ENCODE measurements around the gene APIP. TPM values are rescaled to one million over a fixed set of nuclear protein-coding genes. Genes with fewer than 3 reads are reported as not detected.

APIP gene
- total RNA-seq, 1 donor from 2014 or later: 23.5 TPM

GRCh38 chr11:34959770-34960169 is 43.6 kb upstream of the APIP start:
- Mint-ChIP-seq H3K4me3 (ENCODE audit: low read depth) (no peak overlapping the region), H3K36me3 (ENCODE audit: insufficient read depth) (peaks cover 12% of the 10 kb centered on the region), H3K4me1 (ENCODE audit: low read depth) (peaks cover under 1% of the 10 kb centered on the region), H3K27me3 (no peaks in the 10 kb centered on the region), H3K27ac (no peak overlapping the region), H3K9me3 (ENCODE audit: low read depth) (no peaks in the 10 kb centered on the region)
- no peak for TF ChIP-seq CTCF (IDR thresholded peaks at IDR 0.05; ENCODE audit: unreplicated experiment)
- DNase-seq (ENCODE audit: low spot score, unreplicated experiment): no peak

GRCh38 chr11:34957606-34958005 is 41.4 kb upstream of the APIP start:
- H3K27ac Mint-ChIP-seq: no peak overlapping the region
- peaks cover 3% of the 10 kb centered on the region for H3K9me3 Mint-ChIP-seq (ENCODE audit: low read depth)
- TF ChIP-seq CTCF (IDR thresholded peaks at IDR 0.05; ENCODE audit: unreplicated experiment): no peak
- no peaks in the 10 kb centered on the region for H3K27me3 Mint-ChIP-seq
- H3K4me1 Mint-ChIP-seq (ENCODE audit: low read depth): peaks cover 7% of the 10 kb centered on the region
- H3K4me3 Mint-ChIP-seq (ENCODE audit: low read depth): no peak overlapping the region
- H3K36me3 Mint-ChIP-seq (ENCODE audit: insufficient read depth): peaks cover 16% of the 10 kb centered on the region
- no peak for DNase-seq (ENCODE audit: low spot score, unreplicated experiment)

- no peak for DNase-seq (ENCODE audit: low spot score, unreplicated experiment)
- Mint-ChIP-seq H3K27ac (no peak overlapping the region), H3K27me3 (no peaks in the 10 kb centered on the region), H3K9me3 (ENCODE audit: low read depth) (peaks cover 3% of the 10 kb centered on the region), H3K36me3 (ENCODE audit: insufficient read depth) (peaks cover 14% of the 10 kb centered on the region), H3K4me1 (ENCODE audit: low read depth) (peaks cover 7% of the 10 kb centered on the region), H3K4me3 (ENCODE audit: low read depth) (no peak overlapping the region)
- no peak for TF ChIP-seq CTCF (IDR thresholded peaks at IDR 0.05; ENCODE audit: unreplicated experiment)
Measured at GRCh38 chr11:34957206-34957605, 41.0 kb upstream of the APIP start.

GRCh38 chr11:34953955-34954354 is 37.8 kb upstream of the APIP start:
- peaks cover 18% of the 10 kb centered on the region for H3K36me3 Mint-ChIP-seq (ENCODE audit: insufficient read depth)

GRCh38 chr11:34948696-34949095 is 32.5 kb upstream of the APIP start:
- no peak overlapping the region for H3K27ac Mint-ChIP-seq
- H3K9me3 Mint-ChIP-seq (ENCODE audit: low read depth): peaks cover 6% of the 10 kb centered on the region
- H3K36me3 Mint-ChIP-seq (ENCODE audit: insufficient read depth): peaks cover 18% of the 10 kb centered on the region
- DNase-seq (ENCODE audit: low spot score, unreplicated experiment): no peak
- H3K4me1 Mint-ChIP-seq (ENCODE audit: low read depth): no peaks in the 10 kb centered on the region
- no peak for TF ChIP-seq CTCF (IDR thresholded peaks at IDR 0.05; ENCODE audit: unreplicated experiment)
- no peak overlapping the region for H3K4me3 Mint-ChIP-seq (ENCODE audit: low read depth)
- no peaks in the 10 kb centered on the region for H3K27me3 Mint-ChIP-seq

More at GRCh38 chr11:34953955-34954354, 37.8 kb upstream of the APIP start:
- no peak overlapping the region for H3K4me3 Mint-ChIP-seq (ENCODE audit: low read depth)
- H3K4me1 Mint-ChIP-seq (ENCODE audit: low read depth): peaks cover 7% of the 10 kb centered on the region
- H3K27ac Mint-ChIP-seq: no peak overlapping the region
- TF ChIP-seq CTCF (IDR thresholded peaks at IDR 0.05; ENCODE audit: unreplicated experiment): no peak
- H3K9me3 Mint-ChIP-seq (ENCODE audit: low read depth): peaks cover 3% of the 10 kb centered on the region
- DNase-seq (ENCODE audit: low spot score, unreplicated experiment): no peak
- no peaks in the 10 kb centered on the region for H3K27me3 Mint-ChIP-seq

All from progenitor cell of endocrine pancreas (in vitro differentiated cells).